Cardiac muscle cell (in vitro differentiated cells and primary cell): ENCODE data around the gene C1orf53. TPM values are rescaled to one million over a fixed set of nuclear protein-coding genes. Genes with fewer than 3 reads are reported as not detected.
"Not testable (repeated sequence)": the region's sequence is repeated elsewhere in the genome, so short reads cannot be mapped to it uniquely, and the experiment has no call there.

Experiments
- DNase-seq, 2 donors: peaks; one replicate each; pipeline versions ENCODE4 v3.0.0 to v3.0.0-alpha.2; 2010 to 2017; ENCODE audit warnings: low read depth in 1 of 2, low spot score in 1 of 2
- H3K27ac ChIP-seq: fragments of 200-600 bp; sonication (generic); 2 replicates; pipeline ENCODE4 v1.5.1; 2016
- H3K27me3 ChIP-seq: fragments of 200-600 bp; sonication (generic); 2 replicates; pipeline ENCODE4 v1.6.0; 2016; ENCODE audit warnings: control low read depth
- H3K36me3 ChIP-seq: fragments of 200-600 bp; sonication (generic); 2 replicates; pipeline ENCODE4 v1.5.1; 2016; ENCODE audit warnings: control low read depth
- H3K4me1 ChIP-seq: fragments of 200-600 bp; sonication (generic); 2 replicates; pipeline ENCODE4 v1.8.1; 2017; ENCODE audit warnings: low read depth, mild to moderate bottlenecking, mixed run types
- H3K4me3 ChIP-seq: fragments of 200-600 bp; sonication (generic); 2 replicates; pipeline ENCODE4 v1.5.1; 2016; ENCODE audit warnings: mild to moderate bottlenecking
- H3K9me3 ChIP-seq: fragments of 200-600 bp; sonication (generic); 2 replicates; pipeline ENCODE4 v1.5.1; 2017; ENCODE audit warnings: low read depth, mild to moderate bottlenecking, control low read depth
- polyA plus RNA-seq: library from polyadenylated mRNA; unstranded; fragments of >200 nt; fragmentation: Nextera tagmentation; extraction: Ambion mirVana; gene quantifications from 2 replicates; pipeline ENCODE4 v1.2.1, GENCODE V29; 2016
- total RNA-seq: library from RNA; depleted of rRNA; stranded (reverse); fragments of >200 nt; gene quantifications from 2 replicates; pipeline ENCODE4 v1.2.3, GENCODE V29; 2016
- TF ChIP-seq, protein P1 (sequence below): IDR thresholded peaks from 2 replicates; pipeline ENCODE4 v1.5.1; 2012; ENCODE audit warnings: low read depth, mild to moderate bottlenecking, low read length

C1orf53 gene
- total RNA-seq (4.3 and 12.0 TPM in 2 replicates), polyA plus RNA-seq (1.6 and 9.2 TPM in 2 replicates)

GRCh38 chr1:197902454-197903195, at the start of gene C1orf53:
Gene C1orf53 (plus strand): TSS chr1:197902630. CDS start chr1:197902650, 20 bp downstream.
- Histone ChIP-seq H3K4me1 (no peaks in the 10 kb centered on the region), H3K36me3 (no peaks in the 10 kb centered on the region), H3K9me3 (no peaks in the 10 kb centered on the region), H3K27ac (peak within 1 kb of the TSS; percentile 96), H3K4me3 (peak within 1 kb of the TSS; percentile 53), H3K27me3 (peaks cover 55% of the 10 kb centered on the region)
- DNase-seq, result peak; percentile 92 to 95
- TF ChIP-seq, protein P1, sequence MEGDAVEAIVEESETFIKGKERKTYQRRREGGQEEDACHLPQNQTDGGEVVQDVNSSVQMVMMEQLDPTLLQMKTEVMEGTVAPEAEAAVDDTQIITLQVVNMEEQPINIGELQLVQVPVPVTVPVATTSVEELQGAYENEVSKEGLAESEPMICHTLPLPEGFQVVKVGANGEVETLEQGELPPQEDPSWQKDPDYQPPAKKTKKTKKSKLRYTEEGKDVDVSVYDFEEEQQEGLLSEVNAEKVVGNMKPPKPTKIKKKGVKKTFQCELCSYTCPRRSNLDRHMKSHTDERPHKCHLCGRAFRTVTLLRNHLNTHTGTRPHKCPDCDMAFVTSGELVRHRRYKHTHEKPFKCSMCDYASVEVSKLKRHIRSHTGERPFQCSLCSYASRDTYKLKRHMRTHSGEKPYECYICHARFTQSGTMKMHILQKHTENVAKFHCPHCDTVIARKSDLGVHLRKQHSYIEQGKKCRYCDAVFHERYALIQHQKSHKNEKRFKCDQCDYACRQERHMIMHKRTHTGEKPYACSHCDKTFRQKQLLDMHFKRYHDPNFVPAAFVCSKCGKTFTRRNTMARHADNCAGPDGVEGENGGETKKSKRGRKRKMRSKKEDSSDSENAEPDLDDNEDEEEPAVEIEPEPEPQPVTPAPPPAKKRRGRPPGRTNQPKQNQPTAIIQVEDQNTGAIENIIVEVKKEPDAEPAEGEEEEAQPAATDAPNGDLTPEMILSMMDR, result no peak

GRCh38 chr1:197855751-197856150, 46.7 kb upstream of the C1orf53 start:
- H3K27ac ChIP-seq, H3K27me3 ChIP-seq, H3K9me3 ChIP-seq, H3K4me3 ChIP-seq, DNase-seq, H3K4me1 ChIP-seq, H3K36me3 ChIP-seq: not testable (repeated sequence)

DNA sequence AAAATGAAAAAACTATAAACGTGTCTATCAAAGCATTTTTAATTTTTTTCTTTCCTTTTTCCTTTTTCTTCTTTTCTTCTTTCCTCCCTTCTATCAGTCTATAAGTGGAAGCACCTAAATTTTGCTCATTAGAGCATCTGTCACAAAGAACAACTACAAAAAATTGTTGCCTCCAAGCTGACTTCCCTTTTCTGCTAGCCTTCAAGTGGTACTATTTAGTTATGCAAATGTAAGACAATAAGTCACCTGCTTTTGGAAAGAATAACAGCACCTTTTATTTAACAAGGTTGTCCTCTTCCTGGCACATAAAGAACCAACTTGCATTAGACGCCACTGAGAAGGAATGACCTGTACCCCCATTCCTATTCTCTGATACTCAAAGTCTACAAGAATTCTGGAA, 45.0 kb upstream of the C1orf53 start:
- TF ChIP-seq, protein P1, result no peak
- DNase-seq, result no peak
- Histone ChIP-seq H3K4me1 (no peaks in the 10 kb centered on the region), H3K4me3 (no peak overlapping the region), H3K36me3 (no peaks in the 10 kb centered on the region), H3K9me3 (no peaks in the 10 kb centered on the region), H3K27me3 (no peaks in the 10 kb centered on the region), H3K27ac (no peak overlapping the region)

- Histone ChIP-seq H3K9me3 (no peaks in the 10 kb centered on the region), H3K36me3 (no peaks in the 10 kb centered on the region), H3K4me3 (no peak overlapping the region), H3K27me3 (no peaks in the 10 kb centered on the region), H3K4me1 (no peaks in the 10 kb centered on the region), H3K27ac (no peak overlapping the region)
- peak in 1 of 2 donors; percentile 23 for DNase-seq
- TF ChIP-seq, protein P1, result no peak
These were observed 43.4 kb upstream of the C1orf53 start for GRCh38 chr1:197859024-197859423.

- H3K27me3 ChIP-seq, result no peaks in the 10 kb centered on the region
- TF ChIP-seq, protein P1, result no peak
- DNase-seq, result no peak
- no peaks in the 10 kb centered on the region for H3K9me3 ChIP-seq
- H3K4me1 ChIP-seq, result no peaks in the 10 kb centered on the region
- H3K36me3 ChIP-seq, result no peaks in the 10 kb centered on the region
- H3K27ac ChIP-seq, result no peak overlapping the region
- H3K4me3 ChIP-seq, result no peak overlapping the region
These were observed 40.2 kb upstream of the C1orf53 start for GRCh38 chr1:197862221-197862620.

DNA sequence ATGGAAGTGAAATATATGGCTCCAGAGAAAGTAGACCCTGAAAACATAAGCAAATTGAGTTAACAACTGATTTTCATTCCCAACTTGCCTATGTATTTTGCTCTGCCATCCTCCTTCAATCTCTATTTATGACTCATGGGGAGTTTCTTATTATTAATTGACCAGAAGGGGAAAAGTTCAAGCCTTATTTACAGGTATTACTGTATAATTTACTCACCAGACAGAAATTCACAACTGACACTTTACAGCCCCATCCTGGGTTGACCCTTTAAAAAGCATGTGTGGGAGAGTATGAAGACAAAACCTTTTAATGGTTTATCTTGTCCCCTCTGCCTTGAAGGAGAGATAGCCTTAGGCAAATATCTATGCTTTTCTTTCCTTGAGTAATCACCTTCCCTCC, 39.8 kb upstream of the C1orf53 start:
- TF ChIP-seq, protein P1, result no peak
- no peaks in the 10 kb centered on the region for H3K36me3 ChIP-seq
- DNase-seq, result no peak
- H3K27me3 ChIP-seq, result no peaks in the 10 kb centered on the region
- H3K27ac ChIP-seq, result no peak overlapping the region
- H3K4me1 ChIP-seq, result no peaks in the 10 kb centered on the region
- H3K9me3 ChIP-seq, result no peaks in the 10 kb centered on the region
- no peak overlapping the region for H3K4me3 ChIP-seq
